HEK293 (cell line): ENCODE measurements around the gene PRR36.
A peak's percentile ranks its signal among the peaks of the same experiment; 100 is the strongest.

Experiments used
- EGR2 ChIP-seq: fragments of 450-650 bp; formaldehyde crosslinking; IDR thresholded peaks from 2 replicates; pipeline ENCODE4 v1.5.1; 2016; ENCODE audit warnings: low read depth, missing biosample characterization, missing genetic modification characterization
- GLI2 ChIP-seq: fragments of 450-650 bp; formaldehyde crosslinking; IDR thresholded peaks from 2 replicates; pipeline ENCODE4; 2017; ENCODE audit warnings: missing biosample characterization, missing genetic modification characterization, low read depth, borderline replicate concordance
- SCRT2 ChIP-seq: fragments of 450-650 bp; formaldehyde crosslinking; IDR thresholded peaks from 2 replicates; pipeline ENCODE4 v1.5.1; 2016; ENCODE audit warnings: missing biosample characterization, missing genetic modification characterization
- ZBTB1 ChIP-seq: fragments of 450-650 bp; formaldehyde crosslinking; IDR thresholded peaks from 2 replicates; pipeline ENCODE4 v1.5.1; 2016; ENCODE audit warnings: missing biosample characterization, missing genetic modification characterization
- ZBTB17 ChIP-seq: fragments of 450-650 bp; formaldehyde crosslinking; IDR thresholded peaks from 2 replicates; pipeline ENCODE4 v1.5.1; 2016; ENCODE audit warnings: missing biosample characterization, missing genetic modification characterization
- ZBTB20 ChIP-seq: fragments of 450-650 bp; formaldehyde crosslinking; IDR thresholded peaks from 2 replicates; pipeline ENCODE4 v1.5.1; 2016; ENCODE audit warnings: missing biosample characterization, missing genetic modification characterization
- ZFP3 ChIP-seq: fragments of 450-650 bp; formaldehyde crosslinking; IDR thresholded peaks from 2 replicates; pipeline ENCODE4 v1.5.1; 2016; ENCODE audit warnings: low read depth, missing biosample characterization, missing genetic modification characterization
- ZNF10 ChIP-seq: fragments of 450-650 bp; formaldehyde crosslinking; IDR thresholded peaks from 2 replicates; pipeline ENCODE4 v1.5.1; 2017; ENCODE audit warnings: missing biosample characterization, missing genetic modification characterization
- ZNF121 ChIP-seq: fragments of 450-650 bp; formaldehyde crosslinking; IDR thresholded peaks from 2 replicates; pipeline ENCODE4 v1.5.1; 2016; ENCODE audit warnings: missing biosample characterization, missing genetic modification characterization
- ZNF132 ChIP-seq: fragments of 450-650 bp; formaldehyde crosslinking; IDR thresholded peaks from 2 replicates; pipeline ENCODE4 v1.5.1; 2017; ENCODE audit warnings: missing biosample characterization, missing genetic modification characterization, borderline replicate concordance
- ZNF169 ChIP-seq: fragments of 450-650 bp; formaldehyde crosslinking; IDR thresholded peaks from 2 replicates; pipeline ENCODE4 v1.5.1; 2016; ENCODE audit warnings: missing biosample characterization, missing genetic modification characterization
- ZNF335 ChIP-seq: fragments of 450-650 bp; formaldehyde crosslinking; conservative IDR thresholded peaks from 2 replicates; pipeline ENCODE4 v1.5.1; 2016; ENCODE audit warnings: missing biosample characterization, missing genetic modification characterization
- ZNF449 ChIP-seq: fragments of 450-650 bp; formaldehyde crosslinking; IDR thresholded peaks from 2 replicates; pipeline ENCODE4 v1.5.1; 2017; ENCODE audit warnings: missing biosample characterization, mild to moderate bottlenecking, missing genetic modification characterization, moderate library complexity
- ZNF518A ChIP-seq: fragments of 450-650 bp; formaldehyde crosslinking; conservative IDR thresholded peaks from 2 replicates; pipeline ENCODE4 v1.5.1; 2016; ENCODE audit warnings: low read depth, missing biosample characterization, missing genetic modification characterization
- ZNF544 ChIP-seq: fragments of 450-650 bp; formaldehyde crosslinking; IDR thresholded peaks from 2 replicates; pipeline ENCODE4 v1.5.0; 2017; ENCODE audit warnings: missing biosample characterization, missing genetic modification characterization
- ZNF580 ChIP-seq: fragments of 450-650 bp; formaldehyde crosslinking; IDR thresholded peaks from 2 replicates; pipeline ENCODE4 v1.5.1; 2016; ENCODE audit warnings: missing biosample characterization, missing genetic modification characterization
- ZNF596 ChIP-seq: fragments of 450-650 bp; IDR thresholded peaks from 2 replicates; pipeline ENCODE4 v1.5.0; 2018; ENCODE audit warnings: missing biosample characterization, mild to moderate bottlenecking, missing genetic modification characterization, moderate library complexity
- ZNF624 ChIP-seq: fragments of 450-650 bp; formaldehyde crosslinking; IDR thresholded peaks from 2 replicates; pipeline ENCODE4 v1.5.1; 2017; ENCODE audit warnings: missing biosample characterization, missing genetic modification characterization
- ZNF670 ChIP-seq: fragments of 450-650 bp; formaldehyde crosslinking; IDR thresholded peaks from 2 replicates; pipeline ENCODE4 v1.5.1; 2016; ENCODE audit warnings: missing biosample characterization, missing genetic modification characterization, low read depth
- ZNF76 ChIP-seq: fragments of 450-650 bp; formaldehyde crosslinking; IDR thresholded peaks from 2 replicates; pipeline ENCODE4; 2016; ENCODE audit warnings: low read depth, missing biosample characterization, missing genetic modification characterization, borderline replicate concordance
- ZNF768 ChIP-seq: fragments of 450-650 bp; formaldehyde crosslinking; IDR thresholded peaks from 2 replicates; pipeline ENCODE4 v1.5.1; 2018; ENCODE audit warnings: missing biosample characterization, mild to moderate bottlenecking, missing genetic modification characterization
- ZNF843 ChIP-seq: fragments of 450-650 bp; formaldehyde crosslinking; IDR thresholded peaks from 2 replicates; pipeline ENCODE4 v1.5.1; 2016; ENCODE audit warnings: missing biosample characterization, missing genetic modification characterization
- ZSCAN5A ChIP-seq: fragments of 450-650 bp; formaldehyde crosslinking; IDR thresholded peaks from 2 replicates; pipeline ENCODE4 v1.5.1; 2016; ENCODE audit warnings: missing biosample characterization, missing genetic modification characterization
- ZXDB ChIP-seq: fragments of 450-650 bp; formaldehyde crosslinking; IDR thresholded peaks from 2 replicates; pipeline ENCODE4 v1.5.1; 2016; ENCODE audit warnings: missing biosample characterization, missing genetic modification characterization
- TF ChIP-seq, protein P1 (sequence below): IDR thresholded peaks from 2 replicates; pipeline ENCODE4 v1.6.1; 2011; ENCODE audit warnings: mild to moderate bottlenecking, low read depth, low read length, borderline replicate concordance
- TF ChIP-seq, protein P2 (sequence below): fragments of 450-650 bp; formaldehyde crosslinking; IDR thresholded peaks from 2 replicates; pipeline ENCODE4 v1.5.1; 2016; ENCODE audit warnings: missing biosample characterization, missing genetic modification characterization
- TF ChIP-seq, protein P3 (sequence below): fragments of 450-650 bp; formaldehyde crosslinking; IDR thresholded peaks from 2 replicates; pipeline ENCODE4 v1.5.1; 2016; ENCODE audit warnings: missing biosample characterization, missing genetic modification characterization

PRR36 gene

GRCh38 chr19:7917267-7918061 is 43.3 kb upstream of the PRR36 start (continued):
- TF ChIP-seq GLI2 (tag by site-specific recombination) (no peak), ZNF624 (tag by site-specific recombination) (no peak), ZNF449 (tag by site-specific recombination) (peak; percentile 12; the same call in 1 of the 2 replicates), ZNF843 (tag by site-specific recombination) (no peak), ZFP3 (tag by site-specific recombination) (no peak), ZNF544 (tag by site-specific recombination) (no peak), EGR2 (tag by site-specific recombination) (peak; percentile 82), ZNF132 (tag by site-specific recombination) (no peak), ZNF76 (tag by site-specific recombination) (0 out of 2 replicates have a peak, but pooled peaks have one; percentile 31), ZNF596 (tag by site-specific recombination) (no peak), ZNF10 (peak; percentile 8; the same call in 1 of the 2 replicates), ZNF580 (tag by site-specific recombination) (no peak), SCRT2 (tag by site-specific recombination) (peak; percentile 42; the same call in 1 of the 2 replicates), ZBTB17 (tag by site-specific recombination) (peak; percentile 7; the same call in 1 of the 2 replicates), ZBTB1 (tag by site-specific recombination) (no peak), ZNF335 (tag by site-specific recombination) (peak; percentile 63), ZXDB (tag by site-specific recombination) (peak; percentile 22; the same call in 1 of the 2 replicates), ZNF169 (tag by site-specific recombination) (no peak), ZNF121 (tag by site-specific recombination) (no peak), ZNF518A (tag by site-specific recombination) (no peak), ZNF670 (no peak), ZSCAN5A (tag by site-specific recombination) (no peak), ZBTB20 (peak; percentile 81), ZNF768 (tag by site-specific recombination) (no peak)
- TF ChIP-seq, protein P1, sequence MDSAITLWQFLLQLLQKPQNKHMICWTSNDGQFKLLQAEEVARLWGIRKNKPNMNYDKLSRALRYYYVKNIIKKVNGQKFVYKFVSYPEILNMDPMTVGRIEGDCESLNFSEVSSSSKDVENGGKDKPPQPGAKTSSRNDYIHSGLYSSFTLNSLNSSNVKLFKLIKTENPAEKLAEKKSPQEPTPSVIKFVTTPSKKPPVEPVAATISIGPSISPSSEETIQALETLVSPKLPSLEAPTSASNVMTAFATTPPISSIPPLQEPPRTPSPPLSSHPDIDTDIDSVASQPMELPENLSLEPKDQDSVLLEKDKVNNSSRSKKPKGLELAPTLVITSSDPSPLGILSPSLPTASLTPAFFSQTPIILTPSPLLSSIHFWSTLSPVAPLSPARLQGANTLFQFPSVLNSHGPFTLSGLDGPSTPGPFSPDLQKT = no peak
- TF ChIP-seq, protein P2, sequence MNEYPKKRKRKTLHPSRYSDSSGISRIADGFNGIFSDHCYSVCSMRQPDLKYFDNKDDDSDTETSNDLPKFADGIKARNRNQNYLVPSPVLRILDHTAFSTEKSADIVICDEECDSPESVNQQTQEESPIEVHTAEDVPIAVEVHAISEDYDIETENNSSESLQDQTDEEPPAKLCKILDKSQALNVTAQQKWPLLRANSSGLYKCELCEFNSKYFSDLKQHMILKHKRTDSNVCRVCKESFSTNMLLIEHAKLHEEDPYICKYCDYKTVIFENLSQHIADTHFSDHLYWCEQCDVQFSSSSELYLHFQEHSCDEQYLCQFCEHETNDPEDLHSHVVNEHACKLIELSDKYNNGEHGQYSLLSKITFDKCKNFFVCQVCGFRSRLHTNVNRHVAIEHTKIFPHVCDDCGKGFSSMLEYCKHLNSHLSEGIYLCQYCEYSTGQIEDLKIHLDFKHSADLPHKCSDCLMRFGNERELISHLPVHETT = no peak
- TF ChIP-seq, protein P3, sequence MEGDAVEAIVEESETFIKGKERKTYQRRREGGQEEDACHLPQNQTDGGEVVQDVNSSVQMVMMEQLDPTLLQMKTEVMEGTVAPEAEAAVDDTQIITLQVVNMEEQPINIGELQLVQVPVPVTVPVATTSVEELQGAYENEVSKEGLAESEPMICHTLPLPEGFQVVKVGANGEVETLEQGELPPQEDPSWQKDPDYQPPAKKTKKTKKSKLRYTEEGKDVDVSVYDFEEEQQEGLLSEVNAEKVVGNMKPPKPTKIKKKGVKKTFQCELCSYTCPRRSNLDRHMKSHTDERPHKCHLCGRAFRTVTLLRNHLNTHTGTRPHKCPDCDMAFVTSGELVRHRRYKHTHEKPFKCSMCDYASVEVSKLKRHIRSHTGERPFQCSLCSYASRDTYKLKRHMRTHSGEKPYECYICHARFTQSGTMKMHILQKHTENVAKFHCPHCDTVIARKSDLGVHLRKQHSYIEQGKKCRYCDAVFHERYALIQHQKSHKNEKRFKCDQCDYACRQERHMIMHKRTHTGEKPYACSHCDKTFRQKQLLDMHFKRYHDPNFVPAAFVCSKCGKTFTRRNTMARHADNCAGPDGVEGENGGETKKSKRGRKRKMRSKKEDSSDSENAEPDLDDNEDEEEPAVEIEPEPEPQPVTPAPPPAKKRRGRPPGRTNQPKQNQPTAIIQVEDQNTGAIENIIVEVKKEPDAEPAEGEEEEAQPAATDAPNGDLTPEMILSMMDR (tag by site-specific recombination) = peak; percentile 78
